SHP77 (cell line): ENCODE data around the gene IQGAP2.
"Not testable (repeated sequence)": the region's sequence is repeated elsewhere in the genome, so short reads cannot be mapped to it uniquely, and the experiment has no call there.

Source experiments
- DNase-seq, 2 experiments: peaks; one replicate each; lab custom pipeline; 2025; lab: John Stamatoyannopoulos, UW

Gene IQGAP2

DNA sequence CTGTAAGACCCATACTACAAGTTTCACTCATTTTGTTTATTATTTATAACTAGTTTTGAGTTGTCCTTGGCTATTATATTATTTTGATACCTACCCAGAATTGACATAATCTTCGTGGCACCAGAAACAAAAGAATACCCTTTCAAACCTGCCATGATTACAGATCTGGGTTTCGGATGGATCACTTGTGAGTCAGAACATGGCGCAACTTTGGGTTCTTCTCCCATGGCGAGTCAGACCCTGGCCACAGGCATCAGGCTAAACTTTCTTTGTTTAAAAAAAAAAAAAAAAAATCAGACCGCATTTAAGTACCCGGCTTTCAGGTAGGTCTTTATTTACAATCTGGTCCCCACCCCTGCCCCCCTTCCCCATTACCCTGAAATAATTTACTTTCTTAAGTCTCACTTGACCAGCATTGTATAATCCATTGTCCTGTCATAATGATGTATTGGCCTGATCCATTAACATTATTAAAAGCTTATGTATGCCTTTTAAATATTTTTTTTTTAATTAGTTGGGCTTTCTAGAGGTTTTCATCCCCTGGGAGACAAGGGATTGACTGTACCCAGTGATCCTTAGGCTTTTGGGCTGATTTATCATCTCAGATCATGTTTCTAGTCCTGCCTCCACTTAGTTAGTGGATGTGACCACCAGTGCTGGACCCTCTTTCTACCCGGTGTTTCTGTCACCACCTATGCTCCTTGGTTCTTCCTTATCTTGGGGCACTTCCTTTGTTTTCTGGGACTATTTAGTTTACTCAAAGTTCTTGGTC is 176.3 kb downstream of the IQGAP2 start:
- DNase-seq = no peak

DNA sequence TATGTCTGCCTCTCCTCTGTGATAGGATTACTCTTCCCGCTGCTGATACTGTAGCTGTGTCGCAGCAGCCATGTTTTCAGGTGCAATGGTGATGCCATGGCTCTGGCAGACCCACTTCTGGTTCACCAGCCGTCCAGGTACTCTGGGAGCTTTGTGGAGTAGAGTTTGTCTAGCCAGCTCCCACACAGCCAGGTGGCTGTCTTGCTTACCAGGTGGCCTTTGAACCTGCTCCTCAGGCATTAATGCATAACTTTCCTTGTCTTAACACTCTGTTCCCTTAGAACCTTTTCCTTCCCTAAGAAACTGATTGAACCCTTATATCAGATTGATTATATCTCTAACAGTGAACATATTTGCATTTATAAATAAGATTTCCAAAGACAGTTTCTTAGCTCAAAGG is 177.9 kb downstream of the IQGAP2 start:
- DNase-seq = no peak

DNA sequence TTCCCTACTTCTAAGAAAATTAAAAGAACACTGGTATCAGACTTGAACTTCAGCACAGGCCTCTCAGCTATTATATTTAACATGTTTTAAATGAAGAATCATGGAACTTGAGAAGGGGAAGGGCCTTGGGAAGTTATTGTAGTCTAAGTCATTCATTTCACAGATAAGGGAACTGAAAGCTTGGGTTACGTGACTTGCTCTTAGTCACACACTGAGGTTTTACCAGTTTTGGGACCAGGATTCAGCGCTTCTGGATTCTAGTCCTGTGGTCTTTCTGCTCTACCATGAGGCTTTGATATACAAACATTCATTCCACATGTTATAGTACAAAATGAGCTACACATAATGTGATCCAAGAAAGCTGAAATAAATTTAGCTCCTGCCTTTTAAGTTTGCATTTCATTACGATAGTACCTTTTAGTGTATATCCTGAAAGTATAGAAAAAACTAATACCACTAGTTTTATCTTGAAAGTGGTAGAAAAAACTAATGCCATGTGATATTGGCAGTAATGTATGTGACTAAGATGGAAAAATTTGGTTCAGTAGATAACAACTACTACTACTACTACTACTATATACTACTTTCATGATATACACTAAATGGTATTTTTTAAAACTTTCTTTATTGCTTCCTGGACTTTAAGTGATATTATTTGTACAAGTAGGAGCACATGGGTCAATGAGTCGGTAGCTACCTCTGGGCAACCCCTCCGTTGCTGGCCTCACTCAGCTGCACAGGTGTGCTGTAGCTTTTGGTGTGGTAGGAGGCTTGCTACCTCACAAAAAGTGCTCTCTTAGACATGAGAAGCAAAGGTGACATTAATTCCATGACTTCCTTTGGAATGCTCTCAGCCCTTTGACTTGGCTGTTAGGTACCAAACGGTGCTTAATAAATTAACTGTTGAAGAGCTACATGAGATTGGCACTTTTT is 179.4 kb downstream of the IQGAP2 start:
- DNase-seq = no peak

- DNase-seq = no peak
These were observed 180.3 kb downstream of the IQGAP2 start for GRCh38 chr5:76583163-76584047.

DNA sequence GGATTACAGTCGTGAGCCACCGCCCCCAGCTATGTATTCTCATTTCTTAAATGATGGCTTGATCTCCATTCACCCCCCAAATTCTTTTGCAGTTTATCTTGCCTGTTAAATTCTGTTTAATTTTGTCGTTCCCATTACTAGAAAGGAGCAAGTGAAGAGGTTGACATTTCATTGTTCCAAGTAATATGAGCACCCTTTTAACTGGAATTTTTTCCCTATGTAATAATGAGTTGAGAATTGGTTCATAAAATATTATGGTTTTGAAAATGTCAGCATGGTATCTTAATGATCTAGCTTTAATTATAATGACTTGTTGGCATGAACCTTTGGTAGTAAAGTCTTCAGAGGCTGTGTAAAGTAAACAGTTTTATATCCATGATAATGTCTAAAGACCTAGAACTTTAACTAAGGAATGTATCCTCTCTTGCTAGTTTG is 182.7 kb downstream of the IQGAP2 start:
- no peak for DNase-seq

- DNase-seq = no peak
These were observed 183.4 kb downstream of the IQGAP2 start for GRCh38 chr5:76586531-76586930.

DNA sequence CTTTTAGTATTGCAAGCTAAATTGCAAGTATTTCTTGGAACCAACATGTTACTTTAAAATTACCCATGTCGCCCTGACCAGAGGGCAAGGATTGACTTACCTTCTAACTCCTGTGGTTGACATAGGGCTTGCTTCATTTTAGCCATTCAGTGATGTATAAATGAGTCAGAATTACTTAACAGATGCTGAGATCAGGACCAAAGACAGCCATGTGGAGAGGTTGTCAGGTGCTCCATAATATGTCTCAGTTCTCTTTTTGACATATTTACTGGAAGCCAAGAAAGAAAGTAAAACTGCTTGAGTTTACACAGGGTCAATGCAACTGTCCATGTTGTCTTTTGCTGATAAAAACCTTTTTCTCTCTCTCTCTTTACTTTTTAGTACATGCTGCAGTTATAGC is 186.9 kb downstream of the IQGAP2 start:
- DNase-seq = no peak

DNA sequence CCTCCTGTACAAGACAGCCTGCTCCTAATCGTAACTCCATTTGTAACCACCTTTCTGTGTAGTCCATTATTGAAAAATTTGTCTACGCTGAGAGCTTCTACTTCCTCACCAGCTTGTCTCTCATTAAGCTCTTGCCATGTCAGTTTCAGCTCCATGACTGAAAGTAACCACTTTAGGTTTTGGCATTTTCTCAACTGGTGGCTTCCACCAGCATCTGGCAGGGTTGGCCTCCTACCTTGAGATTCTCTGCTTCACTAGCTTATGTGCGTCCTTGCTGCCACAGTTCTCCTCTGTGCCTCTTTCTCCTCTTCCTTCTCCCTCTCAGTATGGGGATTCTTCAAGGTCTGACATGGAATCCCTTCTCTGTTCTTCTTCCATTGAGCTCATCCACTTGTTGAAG is 188.3 kb downstream of the IQGAP2 start:
- DNase-seq = no peak

GRCh38 chr5:76592692-76593091 is 189.6 kb downstream of the IQGAP2 start:
- DNase-seq = no peak

DNA sequence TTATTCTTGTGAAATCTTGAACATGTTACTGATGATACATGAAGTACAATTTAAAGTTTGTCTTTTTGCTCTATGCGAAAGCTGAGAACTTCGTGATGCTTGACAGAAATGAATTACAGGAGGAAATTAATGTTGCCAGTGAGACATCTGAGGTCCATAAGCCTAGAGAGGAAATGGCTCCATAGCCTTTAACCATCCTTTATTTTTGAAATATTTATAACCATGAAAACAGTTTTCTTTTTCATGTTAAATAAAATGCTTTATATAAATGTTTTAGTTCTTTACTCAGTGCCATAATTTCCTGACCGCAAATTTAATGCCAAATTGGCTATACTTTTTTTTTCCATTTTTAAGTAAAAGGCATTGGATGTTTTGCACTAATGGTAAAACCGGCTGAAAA is 191.0 kb downstream of the IQGAP2 start:
- no peak for DNase-seq

- DNase-seq = no peak
These were observed 192.8 kb downstream of the IQGAP2 start for GRCh38 chr5:76595755-76596481.

DNA sequence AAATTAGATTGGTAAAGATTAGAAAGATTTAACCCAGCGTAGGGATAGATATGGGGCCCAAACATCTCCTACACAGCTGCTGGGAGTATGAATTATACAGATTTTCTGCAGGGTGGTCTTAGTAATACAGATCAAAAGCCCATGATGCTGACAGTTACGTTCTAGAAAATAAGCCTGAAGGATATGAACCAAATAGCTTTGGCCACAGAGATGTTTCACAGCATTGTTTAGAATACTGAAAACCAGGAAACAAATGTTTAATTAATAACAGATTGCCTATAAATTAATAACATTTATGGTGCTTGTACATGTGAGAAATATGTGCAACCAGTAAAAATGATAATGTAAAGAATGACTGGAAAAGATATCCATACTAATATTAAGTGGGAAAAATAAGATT is 195.4 kb downstream of the IQGAP2 start:
- no peak for DNase-seq

- no peak for DNase-seq
These were observed 197.6 kb downstream of the IQGAP2 start for GRCh38 chr5:76600716-76601115.

- peak; percentile 27 to 37 for DNase-seq
These were observed 198.4 kb downstream of the IQGAP2 start for GRCh38 chr5:76601470-76601869.

DNA sequence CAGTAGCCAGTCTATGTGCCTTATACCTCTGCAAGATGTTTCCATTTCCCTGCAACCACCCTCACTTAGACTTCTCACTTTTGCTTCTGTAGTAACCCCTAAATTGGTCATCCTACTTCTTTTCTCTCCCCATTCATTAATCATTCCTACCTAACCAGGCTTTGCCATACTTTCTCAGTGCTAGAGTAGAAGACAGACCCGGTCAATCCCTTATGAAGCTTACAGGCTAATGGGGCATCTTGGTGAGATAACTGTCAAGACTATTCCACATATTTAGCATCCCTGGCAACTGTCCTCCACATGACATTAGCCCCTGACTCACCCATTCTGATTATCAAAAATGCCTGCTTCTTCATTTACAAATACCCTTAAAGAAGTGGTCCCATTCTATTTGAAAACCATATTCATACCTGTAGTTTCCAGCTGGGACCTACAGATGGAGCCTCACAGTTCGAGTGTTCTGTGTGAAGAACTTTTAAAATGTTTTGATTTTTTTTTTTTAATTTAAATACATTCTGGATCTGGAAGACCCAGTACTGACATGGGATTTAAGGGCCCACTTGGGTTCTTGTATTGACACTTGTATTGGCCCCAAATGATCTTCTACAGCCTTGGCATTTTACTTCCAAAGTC is 199.1 kb downstream of the IQGAP2 start:
- DNase-seq = no peak

DNA sequence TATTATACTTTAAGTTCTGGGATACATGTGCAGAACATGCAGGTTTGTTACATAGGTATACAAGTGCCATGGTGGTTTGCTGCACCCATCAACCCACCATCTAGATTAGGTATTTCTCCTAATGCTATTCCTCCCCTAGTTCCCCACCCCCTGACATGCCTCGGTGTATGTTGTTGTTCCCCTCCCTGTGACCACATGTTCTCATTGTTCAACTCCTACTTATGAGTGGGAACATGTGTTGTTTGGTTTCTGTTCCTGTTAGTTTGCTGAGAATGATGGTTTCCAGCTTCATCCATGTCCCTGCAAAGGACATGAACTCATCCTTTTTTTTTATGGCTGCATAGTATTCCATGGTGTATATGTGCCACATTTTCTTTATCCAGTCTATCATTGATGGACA is 200.9 kb downstream of the IQGAP2 start:
- not testable (repeated sequence) for DNase-seq

DNA sequence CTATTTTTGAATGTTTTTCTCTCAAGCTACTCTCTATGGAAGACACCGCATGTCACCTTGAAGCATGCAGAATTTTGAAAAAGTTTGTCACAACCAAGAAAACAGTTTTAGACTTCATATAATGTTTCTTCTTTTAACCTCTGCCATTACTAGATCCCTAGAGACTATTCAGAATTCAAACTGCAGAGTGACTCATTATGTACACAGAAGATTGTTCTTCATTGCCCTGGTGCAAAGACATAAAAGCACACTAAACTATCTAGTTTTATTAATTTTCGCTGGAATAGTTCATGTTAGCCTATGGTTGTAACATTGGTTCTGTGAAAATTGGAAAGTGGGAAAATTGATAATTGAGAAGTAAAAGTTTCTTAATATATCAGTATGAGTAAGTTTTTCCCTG is 201.8 kb downstream of the IQGAP2 start:
- no peak for DNase-seq

- no peak for DNase-seq
These were observed 203.6 kb downstream of the IQGAP2 start for GRCh38 chr5:76606701-76607100.

DNA sequence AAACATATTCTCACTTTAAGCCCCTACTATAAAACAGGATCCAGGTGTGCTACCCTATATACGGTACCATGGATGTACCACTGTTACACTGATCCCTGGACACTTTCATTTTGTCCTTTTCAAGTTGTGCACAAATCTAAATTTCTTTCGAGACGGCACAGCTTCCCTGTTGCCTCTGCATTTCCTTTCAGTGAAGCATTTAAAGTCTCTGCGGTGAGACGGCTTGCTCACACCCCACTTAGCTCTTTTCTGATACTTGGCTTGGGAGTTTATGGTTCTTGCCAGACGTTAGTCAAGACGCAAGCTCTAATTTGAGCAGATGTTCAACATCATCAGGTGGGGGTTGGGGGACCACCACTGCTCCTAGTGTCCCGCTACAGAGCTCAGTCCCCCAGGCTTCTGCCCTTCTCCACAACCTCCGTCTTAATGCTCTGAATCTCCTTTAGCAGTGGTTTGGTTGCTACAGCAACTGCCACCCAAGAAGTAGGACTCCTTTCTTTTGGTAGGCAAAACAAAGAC is 204.3 kb downstream of the IQGAP2 start:
- no peak for DNase-seq

DNA sequence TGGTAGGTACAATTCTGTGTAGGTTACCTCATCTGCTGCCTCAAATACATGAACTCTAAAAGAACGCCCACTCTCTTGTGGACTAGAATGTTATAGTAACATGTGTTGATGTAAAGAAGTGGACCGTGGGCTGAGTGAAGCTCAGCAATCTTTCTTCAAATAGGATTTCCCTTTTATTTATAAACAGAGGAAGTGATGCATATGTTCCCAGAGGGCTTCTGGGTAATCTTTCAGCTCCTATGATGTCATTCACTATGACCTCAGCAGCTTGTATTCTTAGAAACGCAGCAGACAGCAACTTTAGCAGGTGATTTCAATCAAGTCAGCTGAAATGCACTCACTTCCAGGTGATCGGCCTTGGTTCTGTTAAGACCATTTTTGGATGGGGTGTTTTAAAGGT is 205.7 kb downstream of the IQGAP2 start:
- no peak for DNase-seq

- no peak for DNase-seq
These were observed 207.1 kb downstream of the IQGAP2 start for GRCh38 chr5:76610196-76610595.
